COLO668 (cell line): ENCODE results near the gene NPNT.

Source experiments
- DNase-seq: peaks from one replicate; lab custom pipeline; 2025; ENCODE audit not compliant: unreplicated experiment; lab: John Stamatoyannopoulos, UW

The NPNT gene

DNA sequence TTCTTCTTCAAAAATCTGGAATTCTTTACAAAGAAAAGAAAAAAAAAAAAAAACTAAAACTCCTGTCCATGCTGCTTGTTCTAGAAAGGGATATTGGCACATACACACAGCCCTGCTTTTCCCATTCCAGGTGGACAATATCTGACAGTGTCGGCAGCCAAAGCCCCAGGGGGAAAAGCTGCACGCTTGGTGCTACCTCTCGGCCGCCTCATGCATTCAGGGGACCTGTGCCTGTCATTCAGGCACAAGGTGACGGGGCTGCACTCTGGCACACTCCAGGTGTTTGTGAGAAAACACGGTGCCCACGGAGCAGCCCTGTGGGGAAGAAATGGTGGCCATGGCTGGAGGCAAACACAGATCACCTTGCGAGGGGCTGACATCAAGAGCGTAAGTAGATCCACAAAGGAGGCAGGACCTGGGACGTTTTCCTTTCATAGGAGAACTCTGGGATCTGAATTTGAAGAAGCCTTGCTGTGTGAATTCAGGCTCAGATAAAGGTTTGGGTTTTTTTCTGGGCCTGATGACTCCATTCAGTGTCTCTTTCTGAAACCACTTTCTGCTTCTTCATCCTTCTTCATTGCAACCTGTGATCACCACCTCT, 71.9 kb downstream of the NPNT start:
- no peak for DNase-seq

DNA sequence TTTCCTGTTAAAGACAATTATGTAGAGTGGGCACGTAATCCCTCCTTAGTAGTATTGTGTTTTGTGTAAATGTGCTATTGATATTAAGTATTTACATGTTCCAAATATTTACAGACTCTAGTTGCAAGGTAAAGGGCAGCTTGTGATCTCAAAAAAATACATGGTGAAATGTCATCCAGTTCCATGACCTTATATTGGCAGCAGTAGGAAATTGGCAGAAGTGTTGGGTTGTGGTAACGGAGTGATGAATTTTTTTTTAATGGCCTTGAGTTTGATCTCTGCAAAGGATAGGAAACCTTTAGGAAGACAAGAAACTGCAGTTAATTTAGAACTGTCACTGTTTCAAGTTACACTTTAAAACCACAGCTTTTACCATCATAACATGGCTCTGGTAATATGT, 74.3 kb downstream of the NPNT start:
- no peak for DNase-seq

DNA sequence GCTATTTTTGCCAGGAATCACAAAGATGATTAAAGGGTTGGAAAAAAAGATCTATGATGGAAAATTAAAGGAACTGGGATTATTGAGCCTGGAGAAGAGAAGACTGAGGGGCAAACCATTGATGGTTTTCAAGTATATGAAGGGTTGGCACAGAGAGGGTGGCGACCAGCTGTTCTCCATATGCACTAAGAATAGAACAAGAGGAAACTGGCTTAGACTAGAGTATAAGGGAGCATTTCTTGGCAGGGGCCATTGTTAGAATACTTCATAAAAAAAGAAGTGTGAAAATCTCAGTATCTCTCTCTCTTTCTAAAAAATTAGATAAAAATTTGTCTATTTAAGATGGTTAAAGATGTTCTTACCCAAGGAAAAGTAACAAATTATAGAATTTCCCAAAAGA, 75.1 kb downstream of the NPNT start:
- DNase-seq, result no peak

DNA sequence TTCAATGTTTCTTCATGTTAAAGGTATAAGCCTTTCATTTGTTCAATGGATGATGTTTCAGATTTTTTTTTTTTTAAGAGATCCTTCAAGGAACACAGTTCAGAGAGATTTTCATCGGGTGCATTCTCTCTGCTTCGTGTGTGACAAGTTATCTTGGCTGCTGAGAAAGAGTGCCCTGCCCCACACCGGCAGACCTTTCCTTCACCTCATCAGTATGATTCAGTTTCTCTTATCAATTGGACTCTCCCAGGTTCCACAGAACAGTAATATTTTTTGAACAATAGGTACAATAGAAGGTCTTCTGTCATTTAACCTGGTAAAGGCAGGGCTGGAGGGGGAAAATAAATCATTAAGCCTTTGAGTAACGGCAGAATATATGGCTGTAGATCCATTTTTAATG, 75.8 kb downstream of the NPNT start:
- no peak for DNase-seq

DNA sequence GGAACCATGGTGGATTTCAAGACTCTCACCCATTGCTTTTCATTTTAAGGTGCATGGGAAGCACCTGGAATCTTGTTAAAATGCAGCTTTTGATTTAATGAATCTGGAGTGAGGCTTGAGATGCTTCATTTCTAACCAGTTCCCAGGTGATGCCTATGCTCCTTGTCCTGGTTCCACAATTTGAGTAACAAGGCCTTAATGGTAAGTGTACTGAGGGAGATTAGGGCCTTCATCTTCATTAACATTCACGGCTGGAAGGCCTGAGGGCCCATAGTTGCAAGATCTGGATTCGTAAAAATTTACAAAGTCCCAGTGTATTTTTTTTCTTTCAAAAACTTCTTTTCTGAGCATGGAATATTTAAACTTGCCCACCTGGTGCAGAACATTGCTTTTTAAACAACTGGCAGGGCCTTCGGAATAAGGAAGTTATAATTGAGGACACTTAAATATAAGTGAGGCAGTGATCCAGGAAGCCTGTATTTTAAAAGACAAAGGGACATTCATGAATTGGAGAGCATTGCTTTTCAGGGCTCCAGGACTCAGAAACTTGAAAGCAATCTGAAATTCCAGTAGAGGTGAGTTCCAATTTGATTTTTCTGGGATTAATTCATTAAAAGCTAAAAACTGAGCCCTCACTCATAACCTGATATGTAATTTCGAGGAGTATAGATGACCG, 77.8 kb downstream of the NPNT start:
- no peak for DNase-seq

DNA sequence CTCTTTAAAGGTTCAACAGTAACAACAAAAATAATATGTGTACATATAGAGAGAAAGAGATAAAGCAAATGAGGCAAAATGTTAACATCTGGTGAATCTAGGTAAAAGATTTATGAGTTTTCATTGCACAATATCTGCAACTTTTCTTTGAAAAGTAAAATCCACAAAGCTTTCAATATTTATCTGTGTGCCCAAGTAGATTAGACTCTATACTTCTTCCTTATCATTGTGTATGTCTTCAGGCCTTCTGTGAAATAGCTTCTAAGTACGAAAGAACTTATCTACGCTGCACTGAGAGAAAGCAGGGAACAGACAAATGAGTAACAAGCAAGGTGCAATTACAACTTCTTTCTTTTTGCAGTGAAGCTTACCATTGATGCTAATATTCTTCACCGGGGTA, 81.6 kb downstream of the NPNT start:
- DNase-seq, result no peak

DNA sequence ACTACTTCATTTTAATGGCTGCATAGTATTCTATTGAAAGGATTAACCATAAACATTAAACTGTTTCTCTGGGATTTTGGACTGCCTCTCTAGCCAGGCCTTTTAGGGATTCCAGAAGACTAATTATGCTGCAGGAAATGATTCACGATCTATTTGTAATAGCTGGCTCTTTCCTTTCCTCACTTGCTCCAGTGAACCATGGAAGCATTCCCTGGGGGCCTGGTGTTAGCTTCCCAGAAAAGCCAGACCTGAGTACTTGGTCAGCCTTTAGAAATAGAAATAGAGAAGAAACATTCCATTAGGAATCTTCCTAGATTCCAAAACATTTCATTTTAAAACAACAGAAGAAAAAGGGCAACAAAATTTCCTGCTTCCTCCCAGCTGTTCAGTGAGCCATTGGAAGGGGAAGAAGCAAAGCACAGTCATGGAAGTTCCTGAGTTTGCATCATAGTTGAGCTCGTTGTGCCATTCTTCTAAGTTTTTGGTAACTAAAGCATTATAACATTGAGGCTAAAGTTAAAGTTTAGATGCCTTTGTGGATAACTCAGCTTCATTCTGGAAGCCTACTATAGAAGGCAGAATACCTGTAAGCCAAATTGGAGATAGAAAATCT, 83.5 kb downstream of the NPNT start:
- no peak for DNase-seq

DNA sequence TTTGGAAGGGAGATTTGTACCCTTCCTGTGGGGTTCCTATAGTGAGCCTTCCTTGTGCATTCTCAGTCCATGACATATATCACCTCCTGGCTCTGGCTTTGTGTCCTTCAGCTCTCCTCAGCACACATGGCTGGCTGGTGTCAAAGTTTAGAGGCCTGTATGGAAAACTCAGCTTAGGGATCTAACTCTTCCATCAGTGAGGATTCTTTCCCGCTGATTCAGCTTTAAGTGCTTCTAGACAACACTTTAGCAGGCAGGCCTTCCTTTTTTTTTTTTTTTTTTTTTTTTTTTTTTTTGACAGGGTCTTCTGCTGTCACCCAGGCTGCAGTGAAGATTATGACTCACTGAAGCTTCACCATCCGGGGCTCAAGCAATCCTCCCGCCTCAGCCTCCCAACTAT, 84.2 kb downstream of the NPNT start:
- DNase-seq, result no peak

DNA sequence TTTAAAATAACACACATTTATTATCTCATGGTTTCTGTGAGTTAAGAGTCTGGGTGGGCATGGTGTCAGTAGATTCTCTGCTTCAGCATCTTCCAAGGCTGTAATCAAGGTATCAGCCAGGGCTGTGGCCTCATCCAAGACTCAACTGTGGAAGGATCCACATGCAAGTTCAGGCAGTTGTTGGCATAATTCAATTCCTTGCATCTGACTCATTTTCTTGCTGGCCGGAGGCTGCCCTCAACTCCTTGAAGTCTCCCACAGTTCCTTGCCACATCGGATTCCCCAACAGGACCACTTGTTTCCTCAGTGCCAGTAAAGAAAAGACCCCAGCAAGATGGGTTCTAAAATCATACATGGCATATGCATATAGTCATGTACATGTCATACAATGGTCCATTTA, 93.4 kb downstream of the NPNT start:
- DNase-seq, result no peak

DNA sequence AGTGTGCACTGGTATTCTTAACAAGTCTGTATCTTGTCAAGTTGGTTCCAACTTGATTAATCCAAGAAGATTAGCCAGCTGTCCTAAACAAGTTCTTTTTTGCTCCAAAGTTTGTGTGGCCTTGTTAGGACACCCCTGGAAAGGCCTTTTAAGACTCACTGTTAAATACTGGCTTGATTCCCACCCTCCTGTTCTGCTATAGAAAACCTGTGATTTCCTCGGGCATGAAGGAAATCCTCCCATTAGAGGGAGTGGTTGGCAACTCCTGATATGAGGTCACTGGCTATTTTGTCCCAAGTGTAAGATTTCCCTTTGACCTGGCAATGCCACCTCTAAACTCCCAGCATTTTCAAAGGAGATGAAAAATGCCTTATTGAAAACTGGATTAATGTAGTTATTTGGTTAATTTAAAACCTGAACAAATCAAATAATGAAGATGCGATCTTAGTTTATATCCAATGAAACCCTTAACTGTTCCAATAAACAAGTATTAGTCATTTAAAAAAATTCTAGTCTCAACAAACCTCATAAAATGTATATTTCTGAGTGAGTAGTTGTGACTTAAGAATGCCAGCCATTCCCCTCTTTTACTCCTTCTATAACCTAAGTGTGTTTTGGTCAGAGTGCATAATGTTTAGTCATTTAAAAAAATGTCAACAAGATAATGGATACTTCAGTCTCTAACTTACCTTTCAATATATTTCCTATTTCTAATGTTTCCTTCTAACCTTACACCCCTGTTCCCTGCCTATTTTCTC, 94.4 kb downstream of the NPNT start:
- DNase-seq, result no peak

DNA sequence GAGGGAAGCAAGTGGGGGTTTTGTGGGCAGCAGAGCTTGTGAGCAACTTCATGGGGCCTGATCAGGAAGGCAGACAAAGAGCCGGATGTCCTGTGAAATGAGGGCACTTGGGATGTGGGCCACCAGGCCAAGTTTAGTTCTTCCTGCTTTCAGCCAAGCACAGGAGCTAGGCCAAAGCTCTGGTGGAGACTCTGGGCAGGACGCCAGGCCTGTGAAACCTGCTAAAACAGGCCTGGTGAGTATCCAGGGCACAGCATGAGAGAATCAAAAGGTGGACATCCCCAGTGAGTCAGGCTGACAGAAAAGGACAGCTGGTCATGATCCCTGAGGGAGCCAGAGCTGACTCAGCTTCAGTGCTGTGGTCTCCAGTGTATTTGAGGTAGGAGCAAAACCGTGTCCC, 95.7 kb downstream of the NPNT start:
- peak; percentile 26 for DNase-seq

DNA sequence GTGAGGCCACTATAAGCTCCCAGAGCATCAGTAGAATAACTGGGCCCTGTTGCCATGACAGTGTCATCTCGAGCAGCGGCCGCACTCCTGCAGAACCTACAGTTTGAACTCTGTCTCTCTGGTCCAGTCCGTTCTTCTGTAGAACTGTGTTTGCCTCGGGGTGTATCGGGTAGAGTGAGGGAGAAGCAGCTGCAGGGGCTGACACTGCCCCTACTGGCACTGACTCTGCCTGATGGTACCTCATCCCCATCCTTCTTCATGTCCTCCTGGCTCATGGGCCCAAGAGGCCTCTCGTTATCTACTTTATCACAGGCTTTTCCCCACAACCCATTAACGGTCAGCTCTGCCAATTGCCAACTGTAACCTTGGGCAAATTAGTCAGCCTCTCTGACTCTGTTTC, 96.5 kb downstream of the NPNT start:
- DNase-seq, result no peak

DNA sequence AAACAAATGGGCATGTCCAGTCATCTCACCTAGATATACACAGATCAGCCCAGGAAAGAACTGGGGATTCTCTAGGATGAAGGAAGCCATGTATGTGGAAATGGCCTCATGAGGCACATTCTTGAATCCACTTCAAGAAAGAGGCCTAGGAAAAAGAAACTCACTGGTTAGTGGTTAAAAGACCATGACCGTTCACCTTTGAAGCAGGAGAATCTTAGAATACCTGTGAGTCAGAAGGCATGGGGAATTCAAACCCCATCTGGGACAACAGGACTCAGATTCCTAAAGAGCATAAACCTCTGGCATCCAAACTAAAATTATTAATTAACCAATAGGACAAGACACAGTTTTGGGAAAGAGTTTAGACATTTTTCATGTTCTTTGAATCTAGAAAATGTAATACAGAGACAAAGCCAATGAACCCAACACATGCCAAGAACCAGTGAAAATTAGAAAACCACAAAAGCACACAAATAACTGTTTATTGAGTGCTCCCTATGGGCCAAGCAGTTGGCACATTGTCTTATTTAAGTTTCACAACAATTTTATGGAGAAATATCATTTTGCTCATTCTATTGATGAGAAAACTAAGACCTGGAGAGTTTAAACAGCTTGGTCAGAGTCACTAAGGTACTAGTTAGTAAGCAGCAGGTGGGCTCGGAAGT, 97.5 kb downstream of the NPNT start:
- no peak for DNase-seq

DNA sequence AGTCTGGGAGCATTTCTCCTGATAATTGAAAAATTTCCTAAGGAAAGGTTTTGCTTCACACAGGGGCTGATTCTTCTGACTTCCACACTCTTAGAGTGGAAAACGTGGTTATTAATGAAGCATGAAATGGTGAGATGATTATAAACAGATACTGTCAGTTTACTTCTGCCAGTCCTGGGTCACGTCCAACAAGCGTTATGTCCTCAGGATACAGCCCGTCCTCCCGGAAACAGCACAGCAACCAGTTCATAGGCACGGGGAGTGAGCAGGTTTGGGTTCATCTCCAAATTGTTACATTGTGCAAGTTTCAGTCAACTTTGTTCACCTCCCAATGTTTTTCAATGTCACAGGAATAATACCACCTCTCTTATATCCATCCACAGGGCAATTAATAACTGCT, 98.8 kb downstream of the NPNT start:
- no peak for DNase-seq

DNA sequence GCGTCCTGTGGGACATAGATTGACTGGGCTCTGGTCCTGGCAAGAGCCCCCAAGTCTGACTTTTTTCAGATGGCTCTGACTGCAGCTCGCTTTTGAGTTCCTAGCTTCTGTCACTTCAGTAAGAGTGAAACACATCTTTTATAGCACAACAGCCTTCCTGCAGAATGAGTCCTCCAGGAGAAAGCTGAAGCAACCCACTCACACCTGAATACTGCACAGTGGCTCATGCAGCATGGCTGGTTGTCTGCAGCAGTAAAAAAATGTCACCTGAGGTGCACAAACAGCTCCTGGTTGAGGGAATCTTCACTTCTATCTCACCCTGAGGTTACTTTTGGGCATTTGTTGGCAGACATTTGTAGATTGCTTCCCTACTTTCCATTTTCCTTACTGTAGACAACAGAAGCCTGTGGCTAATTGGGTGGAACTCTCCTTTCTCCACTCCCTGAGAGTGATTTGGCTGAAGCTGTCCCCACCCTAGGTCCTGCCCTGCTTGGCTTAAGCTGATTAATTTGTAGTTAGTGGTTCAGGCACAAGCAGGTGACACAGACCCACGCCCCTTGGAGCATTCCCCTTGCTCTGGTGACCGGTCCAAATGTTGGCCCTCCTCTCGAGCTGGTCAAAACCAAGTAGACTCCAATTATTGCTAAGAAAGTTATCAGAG, 99.7 kb downstream of the NPNT start:
- DNase-seq, result no peak

DNA sequence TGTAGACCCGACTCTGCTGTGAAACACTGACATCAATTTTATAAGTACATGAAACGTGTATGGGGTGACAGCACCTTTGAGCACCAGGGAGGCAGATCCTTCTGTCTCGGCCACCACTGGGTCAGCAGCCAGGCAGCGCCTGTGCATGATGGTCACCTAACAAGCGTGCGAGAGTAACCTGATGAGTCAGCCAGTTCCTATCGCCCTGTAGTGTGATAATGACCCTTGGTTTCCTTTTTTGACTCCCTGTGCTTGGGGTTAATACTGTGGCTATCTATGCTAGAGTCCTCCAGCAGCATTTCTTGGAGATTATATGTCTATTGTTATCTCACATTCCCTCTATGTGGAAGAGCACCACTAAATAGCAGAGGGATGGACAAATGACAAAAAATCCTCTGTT, 101.6 kb downstream of the NPNT start:
- DNase-seq, result no peak

DNA sequence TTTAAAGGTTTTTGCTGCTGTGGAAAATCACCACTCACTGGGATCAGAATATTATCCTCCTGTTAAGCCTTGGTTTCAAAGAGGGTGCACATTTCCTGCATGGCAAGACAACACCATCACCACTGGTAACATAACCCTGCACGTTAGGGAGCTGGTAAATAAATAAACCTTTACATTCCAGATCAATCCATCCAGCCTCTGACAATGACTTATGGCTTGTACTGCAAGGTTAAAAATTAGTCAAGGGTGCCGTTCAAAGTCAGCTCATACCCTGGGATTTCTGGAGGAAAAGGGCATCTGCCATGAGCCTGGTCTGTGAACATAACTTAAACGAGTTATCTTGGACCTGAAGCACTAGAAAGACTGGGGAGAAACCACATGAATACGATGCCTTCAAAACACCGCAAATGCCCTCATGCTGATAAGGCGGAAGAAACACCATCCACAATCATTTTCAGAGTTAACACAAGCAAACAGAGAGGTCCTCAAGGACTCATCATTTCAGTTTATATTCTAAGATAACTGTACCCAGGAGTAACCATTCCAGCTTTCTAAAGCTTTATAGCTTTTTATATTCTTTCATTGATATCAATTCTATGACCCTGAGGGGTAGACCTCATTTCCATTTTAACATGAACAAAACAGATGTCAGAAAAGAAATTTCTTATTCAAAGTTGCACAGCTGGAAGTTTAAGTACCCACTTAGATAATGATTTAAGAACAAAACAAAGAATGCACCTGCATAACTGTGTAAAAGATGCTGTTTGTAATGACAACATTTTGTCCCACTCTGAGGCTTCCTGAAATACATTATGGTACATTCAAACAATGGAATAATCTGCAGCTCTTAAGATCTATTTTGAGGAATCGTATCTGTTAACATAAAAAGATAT, 103.1 kb downstream of the NPNT start:
- peak; percentile 18 for DNase-seq

DNA sequence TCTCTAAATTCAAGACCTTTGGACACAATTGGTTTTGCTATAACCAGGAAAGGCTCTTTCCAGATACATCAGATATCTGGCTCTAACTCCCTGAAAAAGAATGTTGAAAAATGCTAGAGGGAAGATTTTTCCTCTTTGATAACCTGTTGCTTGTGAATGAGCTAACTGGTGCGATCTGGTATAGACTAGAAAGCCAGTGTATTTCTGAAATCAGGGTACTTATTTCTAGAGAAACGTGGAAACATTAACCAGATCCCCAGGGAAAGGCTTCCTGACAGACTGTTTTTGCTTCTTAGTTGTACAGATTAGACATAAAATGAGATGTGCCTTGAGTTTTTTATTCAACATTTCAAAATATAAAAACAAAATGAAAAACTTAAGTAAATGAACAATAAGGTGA, 107.7 kb downstream of the NPNT start:
- DNase-seq, result no peak

DNA sequence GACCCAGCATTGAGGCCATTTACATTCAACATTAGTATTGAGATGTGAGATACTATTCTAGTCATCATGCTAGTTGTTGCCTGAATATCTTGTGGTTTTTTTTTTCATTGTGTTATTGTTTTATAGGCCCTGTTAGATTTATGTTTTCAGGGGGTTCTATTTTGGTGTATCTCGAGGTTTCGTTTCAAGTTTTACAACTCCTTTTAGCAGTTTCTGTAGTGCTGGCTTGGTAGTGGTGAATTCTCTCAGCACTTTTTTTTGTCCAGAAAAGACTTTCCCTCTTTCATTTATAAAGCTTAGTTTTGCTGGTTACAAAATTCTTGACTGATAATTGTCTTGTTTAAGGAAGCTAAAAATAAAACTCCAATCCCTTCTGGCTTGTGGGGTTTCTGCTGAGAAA, 115.5 kb downstream of the NPNT start:
- DNase-seq, result no peak

DNA sequence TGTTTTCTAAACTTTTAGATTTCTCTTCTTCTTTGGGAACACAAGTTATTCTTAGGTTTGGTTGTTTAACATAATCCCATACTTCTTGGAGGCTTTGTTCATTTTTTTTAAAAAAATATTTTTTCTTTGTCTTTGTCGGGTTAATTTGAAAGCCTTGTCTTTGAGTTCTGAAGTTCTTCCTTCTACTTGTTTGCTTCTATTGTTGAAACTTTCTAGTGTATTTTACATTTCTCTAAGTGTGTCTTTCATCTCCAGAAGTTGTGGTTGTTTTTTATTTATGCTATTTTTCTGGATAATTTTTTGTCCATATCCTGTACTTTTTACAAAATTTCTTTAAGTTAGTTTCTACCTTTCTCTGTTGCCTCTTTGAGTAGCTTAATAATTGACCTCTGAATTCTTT, 116.1 kb downstream of the NPNT start:
- DNase-seq, result no peak
